AG09309 (cell line): ENCODE measurements around the gene NGEF.
"Not testable (repeated sequence)": the region's sequence is repeated elsewhere in the genome, so short reads cannot be mapped to it uniquely, and the experiment has no call there.

Experiments used
- DNase-seq: peaks from one replicate; pipeline ENCODE4 v3.0.0-alpha.2; 2010; ENCODE audit warnings: low read depth
- H3K4me3 ChIP-seq: 2 replicates; pipeline ENCODE4 v1.5.1; 2011; ENCODE audit warnings: mild to moderate bottlenecking, low read depth, low read length, moderate library complexity; ENCODE audit not compliant: control insufficient read depth
- TF ChIP-seq, protein P1 (sequence below): IDR thresholded peaks from 2 replicates; pipeline ENCODE4 v1.5.1; 2011; ENCODE audit warnings: mild to moderate bottlenecking, low read depth, low read length, inconsistent platforms; ENCODE audit not compliant: insufficient read depth, control insufficient read depth; ENCODE audit errors: missing control alignments

The NGEF gene

DNA sequence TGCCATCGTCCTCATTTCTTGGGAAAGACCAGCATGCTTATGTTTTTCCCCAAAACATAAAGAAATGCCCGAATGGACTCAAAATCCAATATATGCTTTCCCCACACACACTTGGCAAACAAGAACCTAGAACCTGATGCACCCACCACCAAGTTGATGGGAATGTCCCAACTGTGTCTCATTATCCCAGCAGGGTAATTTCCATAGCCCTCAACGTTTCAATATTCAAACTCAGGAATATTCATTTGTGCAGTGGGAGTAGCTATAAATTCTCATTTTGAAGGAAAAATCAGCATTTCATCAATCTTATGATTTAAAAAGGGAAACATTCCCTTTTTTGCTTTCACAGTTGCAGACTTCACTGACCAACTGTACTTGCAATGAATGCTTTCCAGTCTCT, 92.3 kb downstream of the NGEF start:
- TF ChIP-seq, protein P1, sequence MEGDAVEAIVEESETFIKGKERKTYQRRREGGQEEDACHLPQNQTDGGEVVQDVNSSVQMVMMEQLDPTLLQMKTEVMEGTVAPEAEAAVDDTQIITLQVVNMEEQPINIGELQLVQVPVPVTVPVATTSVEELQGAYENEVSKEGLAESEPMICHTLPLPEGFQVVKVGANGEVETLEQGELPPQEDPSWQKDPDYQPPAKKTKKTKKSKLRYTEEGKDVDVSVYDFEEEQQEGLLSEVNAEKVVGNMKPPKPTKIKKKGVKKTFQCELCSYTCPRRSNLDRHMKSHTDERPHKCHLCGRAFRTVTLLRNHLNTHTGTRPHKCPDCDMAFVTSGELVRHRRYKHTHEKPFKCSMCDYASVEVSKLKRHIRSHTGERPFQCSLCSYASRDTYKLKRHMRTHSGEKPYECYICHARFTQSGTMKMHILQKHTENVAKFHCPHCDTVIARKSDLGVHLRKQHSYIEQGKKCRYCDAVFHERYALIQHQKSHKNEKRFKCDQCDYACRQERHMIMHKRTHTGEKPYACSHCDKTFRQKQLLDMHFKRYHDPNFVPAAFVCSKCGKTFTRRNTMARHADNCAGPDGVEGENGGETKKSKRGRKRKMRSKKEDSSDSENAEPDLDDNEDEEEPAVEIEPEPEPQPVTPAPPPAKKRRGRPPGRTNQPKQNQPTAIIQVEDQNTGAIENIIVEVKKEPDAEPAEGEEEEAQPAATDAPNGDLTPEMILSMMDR: no peak
- H3K4me3 ChIP-seq: no peak overlapping the region
- no peak for DNase-seq

DNA sequence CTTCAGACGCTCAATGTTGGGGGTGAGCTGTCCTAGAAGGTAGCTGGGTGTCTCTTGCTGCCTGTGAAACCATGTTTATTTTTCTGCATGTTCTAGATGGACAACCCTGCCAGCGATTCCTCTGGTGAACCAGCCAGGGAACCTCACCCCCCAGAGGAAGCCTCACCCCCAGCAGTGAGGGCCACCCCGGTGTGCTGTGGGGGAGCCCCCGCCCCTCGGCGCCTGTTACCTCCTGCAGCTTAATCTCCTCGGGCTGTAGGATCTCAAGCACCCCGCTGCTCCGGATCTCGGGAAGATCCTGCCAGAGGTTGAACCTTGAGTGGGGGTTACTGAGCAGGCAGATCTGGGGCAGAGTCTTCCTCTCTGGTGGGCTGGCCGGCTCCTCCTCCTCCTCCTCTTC, 93.0 kb downstream of the NGEF start:
- TF ChIP-seq, protein P1: no peak
- DNase-seq: no peak
- H3K4me3 ChIP-seq: no peak overlapping the region

DNA sequence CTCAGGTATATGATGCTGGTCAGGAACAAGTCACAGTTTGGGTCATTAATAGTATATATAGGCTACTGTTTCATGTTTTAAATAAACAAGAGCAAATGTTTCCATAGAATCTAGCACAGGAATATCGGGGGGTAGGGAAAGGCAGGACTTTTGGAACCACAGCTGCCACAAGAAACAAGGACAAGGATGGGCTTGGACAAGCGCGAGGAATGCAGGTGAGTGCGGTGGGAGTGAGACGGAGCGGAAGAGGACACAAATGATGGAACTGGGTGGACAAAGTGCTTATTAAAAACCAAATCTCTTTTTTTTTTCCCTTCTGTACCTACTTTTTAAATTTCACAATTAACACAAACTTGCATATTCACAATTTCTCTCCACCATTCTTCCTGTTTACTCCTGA, 93.9 kb downstream of the NGEF start:
- DNase-seq: no peak
- TF ChIP-seq, protein P1: no peak
- H3K4me3 ChIP-seq: no peak overlapping the region

DNA sequence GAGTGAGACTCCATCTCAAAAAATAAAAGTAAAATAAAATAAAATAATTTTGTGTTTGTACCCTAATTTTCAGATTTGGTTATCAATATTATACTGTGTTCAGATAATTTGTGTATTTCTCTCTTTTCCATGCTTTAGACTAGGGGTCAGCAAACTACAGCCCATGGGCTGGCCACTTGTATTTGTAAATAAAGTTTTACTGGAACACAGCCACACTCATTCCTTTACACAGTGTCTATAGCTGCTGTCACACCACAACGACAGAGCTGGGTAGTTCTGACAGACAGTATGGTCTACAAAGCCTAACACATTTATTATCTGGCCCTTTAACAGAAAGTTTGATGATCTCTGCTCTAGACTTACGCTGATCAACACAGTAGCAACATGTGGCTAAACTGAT, 99.2 kb downstream of the NGEF start:
- no peak for DNase-seq
- no peak overlapping the region for H3K4me3 ChIP-seq
- TF ChIP-seq, protein P1: no peak

DNA sequence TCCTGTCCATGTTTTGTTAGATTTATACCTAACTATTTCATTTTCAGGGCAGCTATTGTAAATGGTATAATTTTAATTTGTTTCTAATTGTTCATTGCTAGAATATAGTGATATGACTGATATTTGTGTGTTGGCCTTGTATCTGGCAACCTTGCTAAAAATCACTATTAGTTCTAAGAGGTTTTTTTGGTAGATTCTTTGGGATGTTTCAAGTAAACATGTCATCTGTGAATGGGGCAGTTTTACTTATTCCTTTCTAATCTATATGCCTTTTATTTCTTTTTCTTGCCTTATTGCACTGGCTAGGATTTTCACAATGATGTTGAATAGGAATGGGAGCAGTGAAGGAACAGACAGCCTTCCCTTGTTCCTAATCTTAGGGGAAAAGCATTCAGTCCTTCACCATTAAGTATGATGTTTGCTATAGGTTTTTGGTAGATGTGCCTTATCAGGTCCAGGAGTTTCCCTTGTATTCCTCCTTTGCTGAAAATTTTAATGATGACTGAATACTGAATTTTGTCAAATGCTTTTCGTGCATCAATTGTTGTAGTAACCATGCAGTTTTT, 101.3 kb downstream of the NGEF start:
- TF ChIP-seq, protein P1: no peak
- DNase-seq: no peak
- no peak overlapping the region for H3K4me3 ChIP-seq

DNA sequence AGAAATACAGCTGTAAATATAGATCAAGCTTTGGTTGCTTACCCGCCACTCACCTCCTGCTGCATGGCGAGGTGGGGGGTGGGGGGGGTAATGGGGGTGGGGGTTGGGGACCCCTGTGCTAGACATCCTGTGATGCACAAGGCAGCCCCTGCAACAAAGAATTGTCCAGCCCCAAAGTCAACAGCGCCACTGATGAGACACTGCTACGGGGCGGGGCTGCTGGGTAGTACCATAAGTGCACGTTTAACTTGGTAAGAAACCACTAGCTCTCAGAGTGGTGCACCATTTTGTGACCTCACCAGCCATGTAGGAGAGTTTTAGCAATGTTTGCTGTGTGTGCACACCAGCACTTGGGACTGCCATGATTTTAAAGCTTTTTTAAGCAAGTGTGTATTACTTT, 102.7 kb downstream of the NGEF start:
- DNase-seq: no peak
- TF ChIP-seq, protein P1: no peak

DNA sequence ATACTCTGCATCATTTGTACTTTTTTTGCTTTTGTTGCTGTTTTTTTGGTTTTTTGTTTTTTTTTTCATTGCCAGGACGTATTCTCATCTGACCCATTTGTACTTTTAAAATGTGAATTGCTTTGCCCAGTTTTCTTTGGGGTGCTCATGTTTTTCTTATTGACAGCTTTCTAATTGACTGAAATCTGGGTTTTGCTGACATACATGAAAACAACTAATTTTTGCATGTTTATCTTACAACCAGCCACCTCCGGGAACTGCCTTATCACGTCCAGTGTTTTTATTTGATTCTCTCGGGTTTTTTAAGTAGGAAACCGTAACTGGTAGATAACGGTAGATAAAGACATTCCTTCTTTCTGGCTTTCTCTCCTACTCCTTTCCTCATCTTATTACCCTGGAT, 104.4 kb downstream of the NGEF start:
- H3K4me3 ChIP-seq: no peak overlapping the region
- no peak for DNase-seq
- TF ChIP-seq, protein P1: no peak

More for the DNA sequence above, 102.7 kb downstream of the NGEF start:
- no peak overlapping the region for H3K4me3 ChIP-seq

DNA sequence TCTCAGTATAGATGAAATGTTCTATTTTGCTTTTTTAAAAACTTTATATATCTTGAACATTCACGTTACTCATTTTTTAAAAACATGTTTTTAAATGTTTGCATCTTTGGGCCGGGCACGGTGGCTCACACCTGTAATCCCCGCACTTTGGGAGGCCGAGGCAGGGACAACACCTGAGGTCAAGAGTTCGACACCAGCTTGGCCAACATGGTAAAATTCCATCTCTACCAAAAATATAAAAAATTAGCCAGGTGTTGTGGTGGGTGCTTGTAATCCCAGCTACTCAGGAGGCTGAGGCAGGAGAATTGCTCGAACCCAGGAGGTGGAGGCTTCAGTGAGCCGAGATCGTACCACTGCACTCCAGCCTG, 105.4 kb downstream of the NGEF start:
- DNase-seq, H3K4me3 ChIP-seq: not testable (repeated sequence)

DNA sequence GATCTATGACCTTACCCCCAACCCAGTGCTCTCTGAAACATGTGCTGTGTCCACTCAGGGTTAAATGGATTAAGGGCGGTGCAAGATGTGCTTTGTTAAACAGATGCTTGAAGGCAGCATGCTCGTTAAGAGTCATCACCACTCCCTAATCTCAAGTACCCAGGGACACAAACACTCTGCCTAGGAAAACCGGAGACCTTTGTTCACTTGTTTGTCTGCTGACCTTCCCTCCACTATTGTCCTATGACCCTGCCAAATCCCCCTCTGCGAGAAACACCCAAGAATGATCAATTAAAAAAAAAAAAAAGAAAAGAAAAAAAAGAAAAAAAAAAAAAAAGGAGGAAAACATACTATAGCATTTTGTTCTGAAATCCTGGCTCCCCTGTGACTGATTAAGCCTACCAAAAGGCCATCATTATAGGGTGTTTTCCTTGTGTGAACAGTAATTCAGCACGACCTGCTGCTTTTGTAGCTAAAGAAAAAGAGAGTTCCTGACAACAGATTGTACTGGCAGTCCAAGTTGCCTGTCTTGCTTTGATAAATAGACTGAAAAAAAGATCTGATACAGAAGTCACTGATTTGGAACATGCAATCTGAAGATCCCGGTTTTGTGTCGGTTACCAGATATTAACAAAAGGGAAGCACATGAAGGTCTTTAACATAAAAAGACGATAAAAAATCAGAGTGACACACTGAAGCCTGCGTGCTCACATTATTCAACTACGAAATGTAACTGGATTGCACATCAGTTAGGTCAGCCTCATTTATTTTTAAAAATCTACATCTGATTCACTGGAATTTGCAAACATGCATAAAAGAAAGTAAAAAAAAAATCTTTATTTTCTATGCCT, 106.0 kb downstream of the NGEF start:
- H3K4me3 ChIP-seq, DNase-seq: not testable (repeated sequence)
